Head of caudate nucleus (tissue), 42 donors: ENCODE data around the gene TREM2.
A peak's percentile ranks its signal among the peaks of the same experiment; 100 is the strongest.

ENCODE experiments used
- DNase-seq, 42 donors: peaks; one replicate each; pipeline versions ENCODE4 v3.0.0 to v3.0.0-alpha.2; 2020 to 2021; ENCODE audit warnings: mixed read lengths in 7 of 42
- intact Hi-C: fragments of 100-400 bp; cut with DNase I; formaldehyde crosslinking; loops from one replicate; pipeline ENCODE4 v1.15.0; 2022

The TREM2 gene

GRCh38 chr6:41187924-41188886 lies 25.3 kb upstream of the TREM2 start:
- DNase-seq = no peak
- intact Hi-C loops = no loop called here

- intact Hi-C loops = no loop called here
- no peak for DNase-seq
These were observed 23.2 kb upstream of the TREM2 start for GRCh38 chr6:41186031-41186562.

- DNase-seq = no peak
- intact Hi-C loops = no loop called here
These were observed 21.8 kb upstream of the TREM2 start for GRCh38 chr6:41184761-41185160.

- DNase-seq = peak in 12 of 42 donors; percentile 15 to 54 (median 25)
- intact Hi-C loops = no loop called here
These were observed 19.4 kb upstream of the TREM2 start for GRCh38 chr6:41182069-41183034.

- no peak for DNase-seq
- intact Hi-C loops = no loop called here
These were observed 18.6 kb upstream of the TREM2 start for GRCh38 chr6:41181566-41181965.

GRCh38 chr6:41179163-41179562 lies 16.2 kb upstream of the TREM2 start:
- intact Hi-C loops = no loop called here

GRCh38 chr6:41177695-41178094 lies 14.8 kb upstream of the TREM2 start:
- DNase-seq = no peak

More at GRCh38 chr6:41179163-41179562, 16.2 kb upstream of the TREM2 start:
- DNase-seq = no peak

GRCh38 chr6:41177287-41177686 lies 14.4 kb upstream of the TREM2 start:
- intact Hi-C loops = no loop called here
- no peak for DNase-seq

More at GRCh38 chr6:41177695-41178094, 14.8 kb upstream of the TREM2 start:
- intact Hi-C loops = no loop called here

GRCh38 chr6:41176189-41176588 lies 13.3 kb upstream of the TREM2 start:
- intact Hi-C loops = no loop called here
- DNase-seq = no peak

- no peak for DNase-seq
- intact Hi-C loops = no loop called here
These were observed 12.2 kb upstream of the TREM2 start for GRCh38 chr6:41175084-41175483.

GRCh38 chr6:41174610-41175009 lies 11.7 kb upstream of the TREM2 start:
- no peak for DNase-seq
- intact Hi-C loops = no loop called here

GRCh38 chr6:41171908-41172307 lies 9.0 kb upstream of the TREM2 start:
- DNase-seq = no peak
- intact Hi-C loops = no loop called here

- intact Hi-C loops = no loop called here
- no peak for DNase-seq
These were observed 7.7 kb upstream of the TREM2 start for GRCh38 chr6:41170547-41171160.

GRCh38 chr6:41167173-41167963 lies 4.5 kb upstream of the TREM2 start:
- DNase-seq = peak in 2 of 42 donors; percentile 34 to 35
- intact Hi-C loops = no loop called here

GRCh38 chr6:41164551-41165120 lies 1.7 kb upstream of the TREM2 start:
- no peak for DNase-seq

GRCh38 chr6:41163419-41163717 lies 452 bp upstream of the TREM2 start:
- intact Hi-C loops = no loop called here
- DNase-seq = no peak

More at GRCh38 chr6:41164551-41165120, 1.7 kb upstream of the TREM2 start:
- intact Hi-C loops = no loop called here

- intact Hi-C loops = no loop called here
- peak in 11 of 42 donors; percentile 10 to 54 (median 20) for DNase-seq
These were observed 914 bp downstream of the TREM2 start for GRCh38 chr6:41161851-41162552.
